ENCODE results near the gene MED13L.
"Not testable (repeated sequence)": the region's sequence is repeated elsewhere in the genome, so short reads cannot be mapped to it uniquely, and the experiment has no call there.

Gene MED13L

DNA sequence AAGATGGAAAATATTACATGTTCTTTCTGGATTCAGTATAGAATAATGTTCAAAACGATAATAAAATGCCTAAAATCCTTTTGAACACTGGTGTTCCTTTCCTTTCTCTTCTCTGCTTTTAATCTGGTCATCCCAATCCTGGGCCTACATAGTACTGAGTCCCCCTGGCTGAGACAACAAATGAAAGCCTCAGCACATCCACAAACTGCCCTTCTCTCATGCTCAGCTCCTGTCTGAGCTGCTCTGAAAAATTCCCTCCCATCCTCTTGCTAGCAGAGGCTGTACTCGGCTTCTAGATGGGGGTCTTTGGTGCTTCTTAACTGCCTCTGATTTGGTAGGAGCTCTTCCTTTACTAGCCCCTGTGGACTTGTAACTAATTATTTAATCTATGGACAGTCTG, 232.3 kb downstream of the MED13L start:
- no peak for DNase-seq

DNA sequence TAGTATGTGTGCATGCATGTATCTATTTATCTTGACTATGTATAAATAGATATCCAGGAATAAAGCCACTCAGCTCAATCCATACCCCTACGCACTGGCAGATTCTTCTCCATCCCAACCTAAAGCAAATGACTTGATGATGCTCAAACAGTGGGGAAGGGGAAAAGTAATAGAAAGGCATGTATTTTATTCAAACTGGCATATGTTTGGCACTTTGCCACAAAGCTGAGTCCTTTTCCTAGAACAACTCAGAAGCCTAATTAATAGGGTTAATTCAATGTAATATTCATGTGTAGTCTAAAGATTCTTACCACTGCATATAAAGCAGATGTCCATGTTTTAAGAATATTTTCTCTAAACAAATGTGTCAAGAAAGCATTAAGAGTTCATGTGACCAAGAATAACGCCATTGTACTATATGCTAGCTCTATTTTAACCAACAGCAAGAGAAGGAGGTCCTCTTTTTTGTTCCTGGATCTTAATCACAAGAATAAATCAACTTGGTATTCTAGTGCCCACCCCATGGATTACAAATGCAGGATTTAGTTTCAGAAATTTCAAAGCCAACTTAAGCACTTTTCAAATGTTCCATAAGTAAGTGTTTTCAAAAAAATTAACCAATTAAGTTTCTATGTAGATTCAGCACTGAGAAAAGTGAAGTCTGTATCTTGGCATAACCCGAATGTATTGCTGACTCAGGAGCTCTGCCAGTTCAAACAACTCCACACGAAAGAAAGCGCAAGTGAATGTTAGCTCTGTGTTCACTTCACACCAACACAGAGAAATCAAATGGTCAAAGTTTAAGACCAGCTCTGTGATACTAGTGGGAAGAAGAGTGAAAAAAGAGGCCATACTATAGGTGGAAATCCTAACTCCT, 233.6 kb downstream of the MED13L start:
- DNase-seq = no peak

GRCh38 chr12:116040402-116040801, 237.1 kb downstream of the MED13L start:
- no peak for DNase-seq

GRCh38 chr12:116039081-116039480, 238.4 kb downstream of the MED13L start:
- DNase-seq = no peak

DNA sequence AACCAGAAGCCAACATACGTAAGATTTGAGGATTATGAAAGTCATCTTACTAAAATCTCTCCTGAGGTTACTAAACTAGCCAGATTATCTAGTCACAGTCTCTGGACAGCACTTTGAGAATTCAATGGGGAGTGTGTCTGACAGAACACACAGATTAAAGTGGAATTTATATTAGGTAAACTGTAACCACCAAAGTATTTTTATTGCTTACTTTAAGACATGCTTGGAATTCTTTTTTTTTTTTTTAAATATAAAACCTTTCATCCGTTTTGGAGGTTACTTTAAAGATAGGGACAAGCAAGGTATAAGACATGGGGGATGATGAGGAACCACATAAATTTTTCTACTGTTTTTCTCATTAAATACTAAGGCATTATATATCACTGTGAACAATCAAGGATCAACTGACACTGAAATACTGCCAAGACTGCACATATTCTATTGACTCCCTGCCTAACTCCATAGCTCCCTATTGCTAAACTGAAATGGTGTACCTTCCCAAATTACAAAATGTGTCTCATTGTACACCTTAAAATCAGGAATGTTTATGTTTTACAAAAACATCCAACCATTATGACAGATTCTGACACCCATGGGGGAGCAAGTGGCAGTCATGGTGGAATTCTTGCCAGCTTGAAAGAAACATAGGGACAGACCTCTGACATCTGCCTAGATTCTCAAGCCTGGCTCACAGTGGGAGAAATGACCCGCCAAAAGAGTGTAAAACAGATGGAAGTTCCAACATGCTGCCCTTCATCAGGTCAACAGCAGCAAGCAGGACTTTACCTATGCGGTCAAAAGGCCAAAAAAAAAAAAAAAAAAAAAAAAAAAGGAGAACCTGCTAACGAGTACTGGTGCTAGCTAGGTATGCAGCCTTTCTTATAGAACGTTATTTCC, 239.3 kb downstream of the MED13L start:
- DNase-seq = no peak

- DNase-seq = no peak
Measured at GRCh38 chr12:116033765-116034164, 243.7 kb downstream of the MED13L start.

DNA sequence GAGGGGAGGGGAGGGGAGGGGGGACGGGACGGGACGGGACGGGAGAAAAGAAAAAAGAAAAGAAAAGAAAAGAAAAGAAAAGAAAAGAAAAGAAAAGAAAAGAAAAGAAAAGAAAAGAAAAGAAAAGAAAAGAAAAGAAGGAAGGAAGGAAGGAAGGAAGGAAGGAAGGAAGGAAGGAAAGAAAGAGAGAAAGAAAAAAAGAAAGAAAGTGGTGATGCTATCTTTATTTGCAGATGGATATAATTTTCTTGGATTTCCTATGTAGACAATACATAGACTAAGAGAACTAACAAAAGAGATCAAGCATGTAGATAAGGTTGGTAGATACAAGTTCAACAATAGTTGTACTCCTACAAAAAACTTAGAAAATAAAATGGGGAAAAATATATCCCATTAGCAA, 245.9 kb downstream of the MED13L start:
- not testable (repeated sequence) for DNase-seq

DNA sequence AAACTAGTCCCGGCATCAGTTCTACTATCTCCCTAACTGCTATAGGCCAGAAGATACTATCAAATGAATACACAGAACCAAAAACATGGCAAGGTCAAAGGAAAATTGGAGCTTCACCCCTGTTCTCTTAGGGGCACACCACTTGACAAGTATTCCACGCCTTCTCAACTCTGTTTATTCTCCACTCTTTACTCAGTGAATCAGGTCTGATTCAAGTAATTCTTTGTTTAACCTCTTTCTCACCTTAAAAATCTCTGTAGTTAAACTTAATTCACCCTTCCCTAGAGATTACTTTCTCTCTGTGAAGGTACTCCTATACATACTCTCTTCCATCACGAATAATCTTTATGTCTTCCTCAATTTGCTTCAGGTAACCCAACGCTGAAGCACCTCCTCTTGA, 248.9 kb downstream of the MED13L start:
- no peak for DNase-seq

- no peak for DNase-seq
Measured at GRCh38 chr12:116027551-116027821, 250.0 kb downstream of the MED13L start.

DNA sequence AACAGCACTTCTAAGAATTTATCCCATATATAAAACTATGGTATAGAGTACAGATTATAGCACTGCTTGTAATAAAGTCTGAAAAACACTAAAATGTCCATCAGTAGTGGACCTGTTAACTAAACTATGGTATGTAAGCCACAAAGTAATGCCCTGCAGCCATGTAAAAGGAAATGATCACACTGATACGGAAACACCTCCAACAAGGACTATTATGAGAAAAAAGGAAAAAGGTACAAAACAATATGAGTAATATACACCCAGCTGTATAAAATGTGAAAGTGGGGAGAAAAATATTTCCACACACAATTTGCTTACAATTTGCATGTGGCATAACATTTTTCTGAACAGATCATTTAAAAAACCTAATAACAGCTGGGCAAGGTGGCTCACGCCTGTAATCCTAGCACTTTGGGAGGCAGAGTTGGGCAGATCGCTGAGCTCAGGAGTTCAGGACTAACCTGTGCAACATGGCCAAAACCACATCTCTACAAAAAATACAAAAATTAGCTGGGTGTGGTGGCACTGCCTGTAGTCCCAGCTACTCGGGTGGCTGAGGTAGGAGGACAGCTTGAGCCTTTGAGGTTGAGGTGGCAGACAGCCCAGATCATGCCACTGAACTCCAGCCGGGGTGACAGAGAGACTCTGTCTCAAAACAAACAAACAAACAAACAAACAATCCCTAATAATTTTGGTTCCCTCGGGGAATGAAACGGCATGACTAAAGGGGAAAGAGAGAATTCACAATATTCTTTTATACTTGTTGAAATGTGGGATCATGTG, 250.5 kb downstream of the MED13L start:
- DNase-seq = no peak

- DNase-seq = no peak
Measured at GRCh38 chr12:116026346-116026745, 251.1 kb downstream of the MED13L start.

- DNase-seq = no peak
Measured at GRCh38 chr12:116024769-116025168, 252.7 kb downstream of the MED13L start.

GRCh38 chr12:116019415-116019814, 258.1 kb downstream of the MED13L start:
- no peak for DNase-seq

DNA sequence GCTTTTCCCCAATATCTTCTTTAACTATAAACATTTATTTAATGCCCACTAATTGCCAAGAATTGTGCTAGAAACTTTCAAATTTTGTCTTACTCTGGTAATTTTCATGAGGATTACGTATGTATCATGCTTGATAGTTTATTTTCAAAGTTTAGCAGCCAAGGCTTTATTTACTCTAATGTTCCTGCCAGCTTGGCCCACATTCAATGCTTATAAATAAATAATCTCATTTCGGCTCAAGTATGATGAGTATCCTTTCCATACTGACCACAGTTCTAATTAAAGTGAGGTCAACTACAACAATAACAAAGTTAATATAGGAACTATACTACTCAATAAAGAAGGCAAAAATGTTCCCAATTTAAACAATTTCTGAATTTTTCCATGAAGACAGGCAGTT, 259.2 kb downstream of the MED13L start:
- no peak for DNase-seq

DNA sequence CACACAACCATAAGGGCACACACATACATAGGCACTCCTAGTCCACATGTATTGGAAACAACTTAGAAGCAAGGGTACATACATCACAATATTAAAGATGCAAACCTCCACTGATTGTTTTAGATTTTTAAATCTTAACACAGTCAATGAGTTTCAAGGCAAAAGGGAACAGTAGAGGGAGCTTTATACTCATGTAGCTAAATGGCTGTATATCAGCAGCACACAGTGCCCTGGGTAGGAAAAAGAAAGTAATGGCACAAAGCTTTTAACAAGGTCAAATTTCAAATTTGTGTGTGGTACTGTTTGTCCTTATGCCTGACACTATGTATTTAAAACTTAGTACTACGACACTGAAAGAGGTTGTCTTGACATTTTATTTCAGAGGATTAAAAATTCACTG, 262.0 kb downstream of the MED13L start:
- DNase-seq = no peak

GRCh38 chr12:116012757-116013156, 264.7 kb downstream of the MED13L start:
- DNase-seq = no peak

- no peak for DNase-seq
Measured at GRCh38 chr12:116011217-116011616, 266.3 kb downstream of the MED13L start.

DNA sequence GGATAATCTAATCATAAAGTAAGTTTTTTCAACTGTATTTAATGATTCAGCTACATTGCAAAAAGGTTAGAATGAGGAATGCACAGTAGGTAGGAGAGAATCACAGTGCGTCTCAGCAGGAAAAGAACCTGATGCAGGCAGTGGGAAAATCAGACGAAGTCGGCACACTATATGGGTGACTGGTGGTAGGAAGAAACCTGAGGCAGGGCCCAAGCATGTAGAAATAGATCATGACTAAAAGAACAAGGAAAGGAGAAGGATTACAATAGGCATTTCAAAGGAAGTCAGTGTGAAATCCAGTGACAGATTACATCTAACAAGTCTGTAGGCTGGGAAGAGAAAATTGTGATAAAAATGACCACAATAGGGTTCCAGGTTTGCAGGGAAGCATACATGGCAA, 267.0 kb downstream of the MED13L start:
- no peak for DNase-seq

- DNase-seq = no peak
Measured at GRCh38 chr12:116009805-116010204, 267.7 kb downstream of the MED13L start.

DNA sequence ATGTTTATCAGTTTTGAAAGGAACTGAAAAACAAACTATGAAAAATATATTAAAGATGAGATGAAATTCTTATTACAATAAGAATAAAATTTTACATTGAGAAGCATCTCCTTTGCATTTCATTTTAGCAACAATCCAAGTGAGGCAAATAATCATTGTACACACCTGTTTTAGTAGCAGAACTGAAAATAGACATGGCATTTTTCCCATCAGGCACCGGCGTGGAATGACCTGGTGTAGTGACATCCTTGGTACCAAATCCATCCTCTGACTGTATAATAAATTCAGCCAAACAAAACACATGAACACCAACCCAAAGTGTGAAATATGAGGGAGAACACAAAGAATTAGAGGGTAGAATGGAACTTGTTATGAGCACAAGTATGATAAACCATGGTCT, 271.4 kb downstream of the MED13L start:
- DNase-seq = no peak

DNA sequence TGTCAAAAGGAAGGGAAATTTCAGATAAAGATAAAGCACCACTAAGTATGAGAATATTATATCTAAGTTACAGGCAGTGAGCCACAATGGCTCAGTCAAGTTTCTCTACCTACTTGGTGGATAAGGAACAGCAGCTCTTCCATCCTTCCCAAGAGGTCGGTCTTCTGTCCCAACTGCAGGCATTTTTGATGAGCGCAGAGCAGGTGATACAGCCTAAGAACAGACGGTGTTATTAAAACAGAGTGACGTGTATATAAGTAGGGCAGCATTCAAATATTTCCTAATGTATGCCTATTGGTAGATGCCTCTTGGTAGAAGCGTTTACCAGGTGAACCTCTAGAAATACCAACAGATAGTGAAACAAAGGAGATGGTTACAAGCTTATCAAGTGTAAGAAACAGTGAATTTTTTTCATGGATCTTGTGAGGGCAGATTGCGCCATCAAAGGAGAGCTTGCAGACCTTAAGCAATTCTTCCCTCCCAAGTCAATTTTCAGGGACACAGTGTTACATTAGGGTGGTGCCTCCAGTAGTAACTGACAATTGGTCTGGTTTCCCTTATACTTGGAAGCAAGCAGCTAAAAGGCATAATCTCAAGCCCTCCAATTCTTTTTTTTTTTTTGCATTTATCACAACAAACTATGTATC, 274.5 kb downstream of the MED13L start:
- DNase-seq = no peak

- no peak for DNase-seq
Measured at GRCh38 chr12:116000252-116000651, 277.2 kb downstream of the MED13L start.

- no peak for DNase-seq
Measured at GRCh38 chr12:115999582-115999981, 277.9 kb downstream of the MED13L start.
